ENCODE results near the gene PHF21A. TPM values are rescaled to one million over a fixed set of nuclear protein-coding genes. Genes with fewer than 3 reads are reported as not detected.
A peak's percentile ranks its signal among the peaks of the same experiment; 100 is the strongest.
"Not testable (repeated sequence)": the region's sequence is repeated elsewhere in the genome, so short reads cannot be mapped to it uniquely, and the experiment has no call there.

Gene PHF21A
- total RNA-seq, 2 experiments from 2014 or later, result 59.5 to 66.2 TPM

DNA sequence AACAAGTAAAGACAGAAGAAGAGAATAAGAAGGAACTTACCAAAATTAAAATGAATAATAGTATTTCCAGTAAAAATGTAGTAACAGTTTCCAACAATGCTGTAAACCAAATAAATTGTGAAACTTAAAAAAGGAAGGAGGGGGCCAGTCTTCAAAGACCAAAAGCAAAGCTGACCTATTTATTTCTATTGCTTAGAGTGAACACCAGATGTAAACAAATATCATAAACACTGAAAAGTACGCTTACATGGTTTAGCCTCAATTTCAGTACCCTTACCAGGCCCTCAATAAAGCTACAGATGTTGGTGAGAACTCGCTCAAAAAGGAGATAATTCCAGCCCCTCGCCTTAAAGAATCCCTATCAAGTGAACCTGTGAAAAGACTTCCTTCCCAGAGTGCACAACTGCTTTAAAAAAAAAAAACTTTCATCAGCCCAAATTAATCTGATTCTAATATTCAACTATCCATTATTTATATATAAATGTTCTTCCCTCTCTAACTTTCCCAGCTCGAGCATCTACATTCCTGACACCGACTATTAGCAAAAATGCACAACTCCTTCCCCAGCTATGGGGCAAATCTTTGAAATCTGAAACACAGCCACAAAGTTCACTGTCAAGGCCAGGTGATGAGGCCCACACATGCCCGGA is 2.4 kb downstream of the PHF21A start:
- Mint-ChIP-seq H3K27me3 (peaks cover 4% of the 10 kb centered on the region), H3K4me1 (ENCODE audit: low read depth) (peaks cover 60% of the 10 kb centered on the region), H3K36me3 (ENCODE audit: low read depth) (peaks cover 22% of the 10 kb centered on the region), H3K27ac (peak overlapping the region; percentile 85), H3K4me3 (peak overlapping the region; percentile 96), H3K9me3 (no peaks in the 10 kb centered on the region)
- Histone ChIP-seq H3K27ac (ENCODE audit: low read depth in 1 of 2, low read length in 2 of 2) (peak overlapping the region; percentile 71 to 86), H3K36me3 (ENCODE audit: insufficient read depth, low read length) (no peaks in the 10 kb centered on the region), H3K4me1 (ENCODE audit: insufficient read depth, low read length) (peaks cover 15% of the 10 kb centered on the region), H3K27me3 (ENCODE audit: control insufficient read depth in 1 of 2, insufficient read depth in 2 of 2, low read length in 2 of 2) (no peaks in the 10 kb centered on the region), H3K4me3 (ENCODE audit: low read length) (peak overlapping the region; percentile 61), H3K9me3 (ENCODE audit: control insufficient read depth in 1 of 2, insufficient read depth in 1 of 2, low read length in 2 of 2) (no peaks in the 10 kb centered on the region)
- ChIA-PET POLR2A (interaction anchor here (1.0 kb wide), 2 partner anchors 14 to 124 kb away, joined by 3 to 5 read pairs; no protein-coding TSS in a partner anchor), CTCF (interaction anchor here (0.6 kb wide), 1 partner anchor 28 kb away, joined by 4 read pairs; no protein-coding TSS in a partner anchor)
- ATAC-seq (ENCODE audit: poor library complexity) (no peak), DNase-seq (peak in 2 of 14 experiments; percentile 4 to 14)
- TF ChIP-seq, protein P1, sequence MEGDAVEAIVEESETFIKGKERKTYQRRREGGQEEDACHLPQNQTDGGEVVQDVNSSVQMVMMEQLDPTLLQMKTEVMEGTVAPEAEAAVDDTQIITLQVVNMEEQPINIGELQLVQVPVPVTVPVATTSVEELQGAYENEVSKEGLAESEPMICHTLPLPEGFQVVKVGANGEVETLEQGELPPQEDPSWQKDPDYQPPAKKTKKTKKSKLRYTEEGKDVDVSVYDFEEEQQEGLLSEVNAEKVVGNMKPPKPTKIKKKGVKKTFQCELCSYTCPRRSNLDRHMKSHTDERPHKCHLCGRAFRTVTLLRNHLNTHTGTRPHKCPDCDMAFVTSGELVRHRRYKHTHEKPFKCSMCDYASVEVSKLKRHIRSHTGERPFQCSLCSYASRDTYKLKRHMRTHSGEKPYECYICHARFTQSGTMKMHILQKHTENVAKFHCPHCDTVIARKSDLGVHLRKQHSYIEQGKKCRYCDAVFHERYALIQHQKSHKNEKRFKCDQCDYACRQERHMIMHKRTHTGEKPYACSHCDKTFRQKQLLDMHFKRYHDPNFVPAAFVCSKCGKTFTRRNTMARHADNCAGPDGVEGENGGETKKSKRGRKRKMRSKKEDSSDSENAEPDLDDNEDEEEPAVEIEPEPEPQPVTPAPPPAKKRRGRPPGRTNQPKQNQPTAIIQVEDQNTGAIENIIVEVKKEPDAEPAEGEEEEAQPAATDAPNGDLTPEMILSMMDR (IDR thresholded peaks at IDR 0.05), result no peak
- intact Hi-C loops (cut with DNase I, micrococcal nuclease), result loop anchor here (2.0 to 10.0 kb wide), 3 partner anchors 18 to 1306 kb away; partner anchors contain the start of gene PSMC3 (in 1 of the 2)

DNA sequence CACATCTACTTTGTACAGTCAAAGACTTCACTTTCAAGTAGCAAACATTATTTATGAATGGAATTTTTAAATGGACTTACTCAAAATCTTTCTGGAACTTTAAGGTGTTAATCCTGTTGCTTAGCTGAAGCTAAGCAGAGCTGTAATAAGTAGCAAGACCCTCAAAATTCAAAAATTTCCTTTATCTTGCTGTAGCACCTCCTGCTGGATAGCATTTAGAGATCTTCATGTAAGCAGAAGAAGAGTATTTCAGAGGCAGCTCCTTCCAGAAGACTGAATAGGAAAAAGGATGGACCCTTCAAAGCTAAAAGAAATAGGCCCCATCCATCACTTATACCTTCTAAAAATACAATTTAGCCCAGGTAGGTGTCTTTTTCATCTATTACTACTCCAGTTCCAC is 3.4 kb downstream of the PHF21A start:
- H3K4me3 Mint-ChIP-seq, result peak overlapping the region; percentile 96
- H3K9me3 Mint-ChIP-seq, result no peaks in the 10 kb centered on the region
- H3K27me3 Mint-ChIP-seq, result peaks cover 4% of the 10 kb centered on the region
- peak overlapping the region; percentile 85 for H3K27ac Mint-ChIP-seq
- Histone ChIP-seq H3K27me3 (ENCODE audit: control insufficient read depth in 1 of 2, insufficient read depth in 2 of 2, low read length in 2 of 2) (no peaks in the 10 kb centered on the region), H3K4me1 (ENCODE audit: insufficient read depth, low read length) (peaks cover 15% of the 10 kb centered on the region), H3K36me3 (ENCODE audit: insufficient read depth, low read length) (no peaks in the 10 kb centered on the region), H3K4me3 (ENCODE audit: low read length) (peak overlapping the region; percentile 61), H3K27ac (ENCODE audit: low read depth in 1 of 2, low read length in 2 of 2) (peak overlapping the region in 1 of 2 donors; percentile 71), H3K9me3 (ENCODE audit: control insufficient read depth in 1 of 2, insufficient read depth in 1 of 2, low read length in 2 of 2) (no peaks in the 10 kb centered on the region)
- H3K36me3 Mint-ChIP-seq (ENCODE audit: low read depth), result peaks cover 22% of the 10 kb centered on the region
- intact Hi-C loops (cut with DNase I, micrococcal nuclease), result loop anchor here (2.0 to 10.0 kb wide), 3 partner anchors 17 to 1307 kb away; partner anchors contain the start of gene PSMC3 (in 1 of the 2)
- ChIA-PET CTCF (interaction anchor here (1.1 to 2.5 kb wide), 2 partner anchors 12 to 14 kb away, joined by 4 to 11 read pairs; no protein-coding TSS in a partner anchor), POLR2A (no interaction called here)
- DNase-seq, result peak in 1 of 14 experiments; percentile 35
- TF ChIP-seq, protein P1 (IDR thresholded peaks at IDR 0.05), result peak; percentile 20
- ATAC-seq (ENCODE audit: poor library complexity), result no peak
- H3K4me1 Mint-ChIP-seq (ENCODE audit: low read depth), result peaks cover 67% of the 10 kb centered on the region

- not testable (repeated sequence) for ATAC-seq (ENCODE audit: poor library complexity); H3K36me3 ChIP-seq (ENCODE audit: insufficient read depth, low read length); DNase-seq; H3K27me3 ChIP-seq (ENCODE audit: control insufficient read depth in 1 of 2, insufficient read depth in 2 of 2, low read length in 2 of 2); H3K27me3 Mint-ChIP-seq; H3K9me3 ChIP-seq (ENCODE audit: control insufficient read depth in 1 of 2, insufficient read depth in 1 of 2, low read length in 2 of 2); H3K9me3 Mint-ChIP-seq
- peak overlapping the region in 1 of 2 donors; percentile 71 for H3K27ac ChIP-seq (ENCODE audit: low read depth in 1 of 2, low read length in 2 of 2)
- H3K4me3 ChIP-seq (ENCODE audit: low read length), result peak overlapping the region; percentile 3
- Mint-ChIP-seq H3K36me3 (ENCODE audit: low read depth) (peaks cover 22% of the 10 kb centered on the region), H3K27ac (peak overlapping the region; percentile 85), H3K4me1 (ENCODE audit: low read depth) (peaks cover 67% of the 10 kb centered on the region), H3K4me3 (peak overlapping the region; percentile 65)
- ChIA-PET CTCF (interaction anchor here (2.5 kb wide), 1 partner anchor 11 kb away, joined by 11 read pairs; no protein-coding TSS in a partner anchor), POLR2A (interaction anchor here (1.2 kb wide), 1 partner anchor 22 kb away, joined by 3 read pairs; no protein-coding TSS in a partner anchor)
- intact Hi-C loops (cut with DNase I, micrococcal nuclease), result loop anchor here in 1 of 2 experiments (10.0 kb wide), 2 partner anchors 578 to 1308 kb away; partner anchors contain the start of gene PSMC3
- H3K4me1 ChIP-seq (ENCODE audit: insufficient read depth, low read length), result peaks cover 10% of the 10 kb centered on the region
Observed at GRCh38 chr11:46116712-46117037, 4.6 kb downstream of the PHF21A start.

All from CD4-positive, alpha-beta T cell (primary cell).